K562 (cell line): ENCODE data around the gene LECT2. TPM values are rescaled to one million over a fixed set of nuclear protein-coding genes. Genes with fewer than 3 reads are reported as not detected.

Source experiments
- ATAC-seq: fragments of 200-7000 bp; cut with Tn5 transposase; 3 replicates; pipeline ENCODE4 v1.9.1; 2020; ENCODE audit warnings: moderate library complexity
- BruUV-seq: library from RNA; stranded (reverse); fragments of 400-500 nt; replicated peaks from 2 replicates; lab custom pipeline; 2021; lab: Mats Ljungman, UMichigan
- CTCF ChIA-PET: fragments of 300-600 bp; formaldehyde crosslinking; extraction: SDS; loops from one replicate; lab custom pipeline; 2021; ENCODE audit warnings: low intra/inter-chr PET ratio; lab: Yijun Ruan, JAX
- POLR2A ChIA-PET: fragments of 300-600, 350-650 bp; sonication (Branson Sonifier 250); formaldehyde crosslinking; extraction: SDS; loops from one replicate; lab custom pipeline; 2021; ENCODE audit warnings: antibody characterized with exemption, inconsistent platforms; lab: Yijun Ruan, JAX
- DNase-seq, 4 experiments: peaks; one replicate each; pipeline versions ENCODE4 v3.0.0 to v3.0.0-alpha.2; 2011 to 2018; ENCODE audit warnings: low spot score in 3 of 4, mixed read lengths in 3 of 4; ENCODE audit errors: extremely low read depth in 1 of 4
- FAIRE-seq: peaks from 2 replicates; lab custom pipeline; 2011; peaks lifted over from hg19 to GRCh38; lab: Jason Lieb, UNC
- H2AFZ ChIP-seq: 2 replicates; pipeline ENCODE4 v1.6.0; 2011; ENCODE audit warnings: low read depth, low read length, control low read depth, inconsistent platforms
- H3K27ac ChIP-seq: fragments of 200-600 bp; 3 replicates; pipeline ENCODE4 v1.8.0; 2011; ENCODE audit warnings: low read depth, mild to moderate bottlenecking, control low read depth, inconsistent platforms, low read length, moderate library complexity, mixed read lengths; ENCODE audit errors: extremely low read depth
- H3K27me3 ChIP-seq, 2 experiments: fragments of 300-600 bp in 1 of 2; 2 replicates in 1 of 2; 3 replicates in 1 of 2; pipeline versions ENCODE4 v1.6.0 to v1.8.0; 2011; ENCODE audit warnings: inconsistent platforms in 2 of 2, low read length in 2 of 2, mild to moderate bottlenecking in 1 of 2, mixed read lengths in 1 of 2, moderate library complexity in 1 of 2; ENCODE audit not compliant: control insufficient read depth in 2 of 2, insufficient read depth in 2 of 2
- H3K36me3 ChIP-seq: fragments of 300-600 bp; 3 replicates; pipeline ENCODE4 v1.8.0; 2011; ENCODE audit warnings: mild to moderate bottlenecking, low read length, inconsistent platforms; ENCODE audit not compliant: control insufficient read depth, insufficient read depth
- H3K4me1 ChIP-seq, 2 experiments: fragments of 200-600 bp in 1 of 2; replicated peaks in 1 of 2; 2 replicates in 1 of 2; 3 replicates in 1 of 2; pipeline versions ENCODE4 v1.5.1 to v1.8.0; 2011; ENCODE audit warnings: inconsistent platforms in 2 of 2, low read length in 2 of 2, mild to moderate bottlenecking in 1 of 2, mixed read lengths in 1 of 2, moderate library complexity in 1 of 2; ENCODE audit not compliant: control insufficient read depth in 2 of 2, insufficient read depth in 2 of 2
- H3K4me2 ChIP-seq: 2 replicates; pipeline ENCODE4 v1.6.1; 2011; ENCODE audit warnings: low read length, control low read depth, inconsistent platforms, mixed read lengths; ENCODE audit not compliant: insufficient read depth
- H3K4me3 ChIP-seq: fragments of 200-600 bp; sonication (generic), shearing (Covaris generic); 2 replicates; pipeline ENCODE4 v1.5.1; 2016; ENCODE audit warnings: control low read depth, inconsistent platforms
- H3K79me2 ChIP-seq: fragments of 200-600 bp; 3 replicates; pipeline ENCODE4 v1.8.0; 2011; ENCODE audit warnings: low read length, inconsistent platforms; ENCODE audit not compliant: control insufficient read depth, insufficient read depth
- H3K9ac ChIP-seq, 2 experiments: 2 replicates each; pipeline versions ENCODE4 v1.6.0 to v1.6.1; 2011; ENCODE audit warnings: low read depth in 2 of 2, low read length in 2 of 2, control low read depth in 1 of 2, inconsistent platforms in 1 of 2, mild to moderate bottlenecking in 1 of 2, mixed read lengths in 1 of 2; ENCODE audit not compliant: insufficient read depth in 1 of 2
- H3K9me1 ChIP-seq: one replicate; pipeline ENCODE4 v1.6.0; 2011; ENCODE audit warnings: inconsistent platforms, mild to moderate bottlenecking, low read length, moderate library complexity; ENCODE audit not compliant: control insufficient read depth, insufficient read depth
- H3K9me3 ChIP-seq: replicated peaks from 2 replicates; pipeline ENCODE4 v1.5.1; 2011; ENCODE audit warnings: low read depth, low read length, inconsistent platforms; ENCODE audit not compliant: control insufficient read depth, insufficient read depth
- H4K20me1 ChIP-seq: replicated peaks from 2 replicates; pipeline ENCODE4 v1.6.1; 2011; ENCODE audit warnings: low read length, inconsistent platforms, mixed read lengths; ENCODE audit not compliant: control insufficient read depth, insufficient read depth
- ADNP ChIP-seq: fragments of 200-800 bp; sonication (Bioruptor generic); IDR thresholded peaks from 2 replicates; pipeline ENCODE4 v1.6.1; 2016; ENCODE audit warnings: missing genetic modification characterization, missing compliant biosample characterization
- BHLHE40 ChIP-seq: IDR thresholded peaks from 2 replicates; pipeline ENCODE4 v1.6.1; 2011; ENCODE audit warnings: low read length, improper control_type of control experiment
- CBX2 ChIP-seq: fragments of 200-600 bp; sonication (generic); IDR thresholded peaks from one replicate; pipeline ENCODE4 v1.6.1; 2012; ENCODE audit warnings: mild to moderate bottlenecking, low read length, inconsistent platforms; ENCODE audit not compliant: insufficient read depth, poor library complexity, severe bottlenecking
- ESRRA ChIP-seq: fragments of 450-650 bp; IDR thresholded peaks from 2 replicates; pipeline ENCODE4 v1.6.1; 2014; ENCODE audit warnings: low read depth, mild to moderate bottlenecking, moderate library complexity, borderline replicate concordance
- EWSR1 ChIP-seq: fragments of 450-650 bp; IDR thresholded peaks from 2 replicates; pipeline ENCODE4 v1.6.1; 2018; ENCODE audit warnings: borderline replicate concordance, mild to moderate bottlenecking, low read depth, moderate library complexity; ENCODE audit not compliant: partially characterized antibody
- HDAC1 ChIP-seq, 2 experiments: fragments of 450-650 bp; IDR thresholded peaks; 2 replicates each; pipeline ENCODE4 v1.6.1; 2016 to 2017; ENCODE audit warnings: inconsistent platforms in 1 of 2, mild to moderate bottlenecking in 1 of 2, moderate library complexity in 1 of 2
- HDAC2 ChIP-seq: fragments of 450-650 bp; IDR thresholded peaks from 2 replicates; pipeline ENCODE4 v1.6.1; 2016; ENCODE audit warnings: mild to moderate bottlenecking
- HSF4 ChIP-seq: fragments of 250-450 bp; sonication (Bioruptor Pico); IDR thresholded peaks from 2 replicates; pipeline ENCODE4 v2.1.2; 2022; ENCODE audit warnings: mild to moderate bottlenecking, moderate library complexity, borderline replicate concordance
- KAT2B ChIP-seq: IDR thresholded peaks from one replicate; pipeline ENCODE4 v1.6.1; 2012; ENCODE audit warnings: low read depth, mild to moderate bottlenecking, control low read depth, inconsistent platforms, low read length, moderate library complexity
- MTF1 ChIP-seq: fragments of 250-450 bp; sonication (Bioruptor Pico); IDR thresholded peaks from 2 replicates; pipeline ENCODE4 v1.9.0; 2021; ENCODE audit warnings: moderate library complexity, mild to moderate bottlenecking, inconsistent platforms, borderline replicate concordance
- SAFB2 ChIP-seq: fragments of 200-400 bp; formaldehyde crosslinking; IDR thresholded peaks from 2 replicates; pipeline ENCODE4 v1.6.1; 2018; ENCODE audit warnings: borderline replicate concordance, low read length, low read depth, moderate library complexity; ENCODE audit not compliant: severe bottlenecking
- SMAD1 ChIP-seq: fragments of 150-350 bp; IDR thresholded peaks from 2 replicates; pipeline ENCODE4 v1.6.1; 2014; ENCODE audit warnings: low read length, low read depth; ENCODE audit not compliant: partially characterized antibody
- SMAD2 ChIP-seq: fragments of 150-350 bp; IDR thresholded peaks from 2 replicates; pipeline ENCODE4 v1.6.1; 2014; ENCODE audit warnings: low read depth, mild to moderate bottlenecking, low read length
- SMAD4 ChIP-seq: fragments of 250-450 bp; sonication (Bioruptor Pico); conservative IDR thresholded peaks from 2 replicates; pipeline ENCODE4 v1.8.0; 2021; ENCODE audit warnings: inconsistent platforms, mild to moderate bottlenecking, moderate library complexity
- THRA ChIP-seq: fragments of 450-650 bp; IDR thresholded peaks from 2 replicates; pipeline ENCODE4 v1.6.1; 2017; ENCODE audit warnings: mild to moderate bottlenecking, moderate library complexity
- TRIM24 ChIP-seq, 2 experiments: fragments of 450-650 bp; IDR thresholded peaks; 2 replicates each; pipeline ENCODE4 v1.6.1; 2016
- U2AF2 ChIP-seq: fragments of 200-400 bp; formaldehyde crosslinking; optimal IDR thresholded peaks from 2 replicates; pipeline ENCODE3; 2017; ENCODE audit warnings: low read depth, mild to moderate bottlenecking, low read length
- WGBS: fragments of 100-300 bp; shearing (Covaris generic); methylation state at CpG from one replicate; pipeline ENCODE4 v1.1.6; 2016; ENCODE audit warnings: low coverage, mixed read lengths; ENCODE audit not compliant: insufficient coverage; ENCODE audit errors: missing lambda C conversion rate; 5-methylcytosine and 5-hydroxymethylcytosine counted together
- in situ Hi-C: fragments of 300-500 bp; cut with MboI; formaldehyde crosslinking; loops from 4 replicates; pipeline ENCODE4 v1.15.0; 2018; ENCODE audit warnings: inconsistent platforms, mixed read lengths
- intact Hi-C: fragments of 100-400 bp; cut with micrococcal nuclease; formaldehyde crosslinking; loops from 2 replicates; pipeline ENCODE4 v1.14.2; 2022
- polyA plus RNA-seq, 8 experiments: library from polyadenylated mRNA; depleted of rRNA in 4 of 8; stranded (reverse) in 5 of 8; unstranded in 3 of 8; fragments of >200 nt; fragmentation: Nextera tagmentation in 2 of 8; fragmentation: Illumina TruSeq in 1 of 8; extraction: Ambion mirVana in 2 of 8; extraction: Trizol in 1 of 8; gene quantifications; 2 replicates each; pipeline versions ENCODE4 v1.2.1 to v1.2.3, GENCODE V29; 2011 to 2014; ENCODE audit warnings: inconsistent platforms in 1 of 8, missing spikeins in 1 of 8
- total RNA-seq, 7 experiments: library from RNA; depleted of rRNA in 6 of 7; stranded (reverse); fragments of >200 nt in 6 of 7; fragmentation: Illumina TruSeq in 2 of 7; extraction: Trizol in 2 of 7; gene quantifications; 2 replicates each; pipeline versions ENCODE4 v1.2.1 to v1.2.3, GENCODE V29; 2011 to 2021; ENCODE audit warnings: low replicate concordance in 1 of 7
- TF ChIP-seq, protein P1 (sequence below): sonication (generic); formaldehyde crosslinking; IDR thresholded peaks from 2 replicates; pipeline ENCODE4 v1.9.0; 2022; ENCODE audit warnings: mild to moderate bottlenecking, missing genetic modification reagents
- TF ChIP-seq, protein P2 (sequence below): fragments of 450-650 bp; IDR thresholded peaks from 2 replicates; pipeline ENCODE4 v1.7.1; 2018; ENCODE audit warnings: mild to moderate bottlenecking, low read depth; ENCODE audit not compliant: partially characterized antibody

The LECT2 gene
- total and polyA plus RNA-seq, 9 of the 15 experiments (the other 6 are each of a cell fraction or from before 2014, with no cell fraction given), result not detected

DNA sequence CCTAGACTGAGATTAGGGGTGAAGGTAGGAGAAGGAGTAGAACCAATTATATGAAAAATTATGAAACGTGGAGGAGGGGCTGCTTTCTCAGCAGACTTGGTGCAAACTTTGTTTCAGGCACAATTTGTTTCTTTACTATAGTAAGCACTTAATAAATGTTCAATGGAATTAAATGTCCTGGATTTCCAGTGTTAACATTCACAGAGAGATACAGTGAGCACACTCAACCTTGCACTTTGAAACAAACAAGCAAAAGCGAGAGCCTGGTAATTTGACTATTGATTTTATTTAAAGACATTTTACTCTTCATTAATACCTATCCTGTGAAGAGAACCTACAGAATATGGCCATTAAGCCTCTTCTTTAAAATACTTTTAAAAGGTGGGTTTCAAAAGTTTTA lies 933 bp downstream of the LECT2 start:
- ChIA-PET POLR2A (no interaction called here), CTCF (no interaction called here)
- Histone ChIP-seq H3K79me2 (no peaks in the 10 kb centered on the region), H3K9me1 (no peaks in the 10 kb centered on the region), H3K27me3 (no peaks in the 10 kb centered on the region; a peak in 1 of 5 replicates), H3K9ac (no peak overlapping the region), H3K4me1 (no peaks in the 10 kb centered on the region), H4K20me1 (no peaks in the 10 kb centered on the region), H3K4me3 (no peak overlapping the region), H3K36me3 (no peaks in the 10 kb centered on the region), H2AFZ (no peak overlapping the region), H3K27ac (no peak overlapping the region), H3K4me2 (no peak overlapping the region)
- BruUV-seq, result no TSS peak
- DNase-seq, result no peak
- WGBS, result 0% methylated on average over 2 of the region's 2 CpGs
- intact Hi-C loops, result no loop called here
- in situ Hi-C loops, result loop anchor here (10.0 kb wide), 1 partner anchor 251 kb away; no protein-coding TSS in a partner anchor
- FAIRE-seq, result no peak
- TF ChIP-seq SAFB2, result no peak
- no peak for TF ChIP-seq MTF1 (CRISPR knock-in tag)
- no peak for TF ChIP-seq CBX2
- no peak for TF ChIP-seq SMAD2
- TF ChIP-seq EWSR1, result no peak
- TF ChIP-seq ESRRA, result no peak
- no peak for TF ChIP-seq SMAD1
- TF ChIP-seq U2AF2, result no peak
- no peak for TF ChIP-seq BHLHE40
- TF ChIP-seq HDAC1 (IDR thresholded peaks at IDR 0.05), result no peak
- TF ChIP-seq, protein P1, sequence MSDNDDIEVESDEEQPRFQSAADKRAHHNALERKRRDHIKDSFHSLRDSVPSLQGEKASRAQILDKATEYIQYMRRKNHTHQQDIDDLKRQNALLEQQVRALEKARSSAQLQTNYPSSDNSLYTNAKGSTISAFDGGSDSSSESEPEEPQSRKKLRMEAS (CRISPR knock-in tag), result no peak
- TF ChIP-seq THRA, result no peak
- TF ChIP-seq SMAD4 (CRISPR knock-in tag), result no peak
- no peak for TF ChIP-seq HDAC2
- TF ChIP-seq, protein P2, sequence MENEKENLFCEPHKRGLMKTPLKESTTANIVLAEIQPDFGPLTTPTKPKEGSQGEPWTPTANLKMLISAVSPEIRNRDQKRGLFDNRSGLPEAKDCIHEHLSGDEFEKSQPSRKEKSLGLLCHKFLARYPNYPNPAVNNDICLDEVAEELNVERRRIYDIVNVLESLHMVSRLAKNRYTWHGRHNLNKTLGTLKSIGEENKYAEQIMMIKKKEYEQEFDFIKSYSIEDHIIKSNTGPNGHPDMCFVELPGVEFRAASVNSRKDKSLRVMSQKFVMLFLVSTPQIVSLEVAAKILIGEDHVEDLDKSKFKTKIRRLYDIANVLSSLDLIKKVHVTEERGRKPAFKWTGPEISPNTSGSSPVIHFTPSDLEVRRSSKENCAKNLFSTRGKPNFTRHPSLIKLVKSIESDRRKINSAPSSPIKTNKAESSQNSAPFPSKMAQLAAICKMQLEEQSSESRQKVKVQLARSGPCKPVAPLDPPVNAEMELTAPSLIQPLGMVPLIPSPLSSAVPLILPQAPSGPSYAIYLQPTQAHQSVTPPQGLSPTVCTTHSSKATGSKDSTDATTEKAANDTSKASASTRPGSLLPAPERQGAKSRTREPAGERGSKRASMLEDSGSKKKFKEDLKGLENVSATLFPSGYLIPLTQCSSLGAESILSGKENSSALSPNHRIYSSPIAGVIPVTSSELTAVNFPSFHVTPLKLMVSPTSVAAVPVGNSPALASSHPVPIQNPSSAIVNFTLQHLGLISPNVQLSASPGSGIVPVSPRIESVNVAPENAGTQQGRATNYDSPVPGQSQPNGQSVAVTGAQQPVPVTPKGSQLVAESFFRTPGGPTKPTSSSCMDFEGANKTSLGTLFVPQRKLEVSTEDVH, result no peak
- no peak for TF ChIP-seq HSF4 (CRISPR knock-in tag)
- TF ChIP-seq ADNP (tag), result no peak
- TF ChIP-seq TRIM24 (IDR thresholded peaks at IDR 0.05), result no peak
- TF ChIP-seq KAT2B, result no peak
- TF ChIP-seq, all 486 proteins: peak for 0
- ATAC-seq, result no peak
- H3K9me3 ChIP-seq, result no peaks in the 10 kb centered on the region
